K562 (cell line): ENCODE results near the gene RPL29. TPM values are rescaled to one million over a fixed set of nuclear protein-coding genes. Genes with fewer than 3 reads are reported as not detected.

Source experiments
- ATAC-seq: fragments of 200-7000 bp; cut with Tn5 transposase; 3 replicates; pipeline ENCODE4 v1.9.1; 2020; ENCODE audit warnings: moderate library complexity
- BruUV-seq: library from RNA; stranded (reverse); fragments of 400-500 nt; replicated peaks from 2 replicates; lab custom pipeline; 2021; lab: Mats Ljungman, UMichigan
- CTCF ChIA-PET: fragments of 300-600 bp; formaldehyde crosslinking; extraction: SDS; loops from one replicate; lab custom pipeline; 2021; ENCODE audit warnings: low intra/inter-chr PET ratio; lab: Yijun Ruan, JAX
- POLR2A ChIA-PET: fragments of 300-600, 350-650 bp; sonication (Branson Sonifier 250); formaldehyde crosslinking; extraction: SDS; loops from one replicate; lab custom pipeline; 2021; ENCODE audit warnings: antibody characterized with exemption, inconsistent platforms; lab: Yijun Ruan, JAX
- DNase-seq, 4 experiments: peaks; one replicate each; pipeline versions ENCODE4 v3.0.0 to v3.0.0-alpha.2; 2011 to 2018; ENCODE audit warnings: low spot score in 3 of 4, mixed read lengths in 3 of 4; ENCODE audit errors: extremely low read depth in 1 of 4
- FAIRE-seq: peaks from 2 replicates; lab custom pipeline; 2011; peaks lifted over from hg19 to GRCh38; lab: Jason Lieb, UNC
- H2AFZ ChIP-seq: 2 replicates; pipeline ENCODE4 v1.6.0; 2011; ENCODE audit warnings: low read depth, low read length, control low read depth, inconsistent platforms
- H3K27ac ChIP-seq: fragments of 200-600 bp; 3 replicates; pipeline ENCODE4 v1.8.0; 2011; ENCODE audit warnings: low read depth, mild to moderate bottlenecking, control low read depth, inconsistent platforms, low read length, moderate library complexity, mixed read lengths; ENCODE audit errors: extremely low read depth
- H3K27me3 ChIP-seq, 2 experiments: fragments of 300-600 bp in 1 of 2; 2 replicates in 1 of 2; 3 replicates in 1 of 2; pipeline versions ENCODE4 v1.6.0 to v1.8.0; 2011; ENCODE audit warnings: inconsistent platforms in 2 of 2, low read length in 2 of 2, mild to moderate bottlenecking in 1 of 2, mixed read lengths in 1 of 2, moderate library complexity in 1 of 2; ENCODE audit not compliant: control insufficient read depth in 2 of 2, insufficient read depth in 2 of 2
- H3K36me3 ChIP-seq: fragments of 300-600 bp; 3 replicates; pipeline ENCODE4 v1.8.0; 2011; ENCODE audit warnings: mild to moderate bottlenecking, low read length, inconsistent platforms; ENCODE audit not compliant: control insufficient read depth, insufficient read depth
- H3K4me1 ChIP-seq, 2 experiments: fragments of 200-600 bp in 1 of 2; replicated peaks in 1 of 2; 2 replicates in 1 of 2; 3 replicates in 1 of 2; pipeline versions ENCODE4 v1.5.1 to v1.8.0; 2011; ENCODE audit warnings: inconsistent platforms in 2 of 2, low read length in 2 of 2, mild to moderate bottlenecking in 1 of 2, mixed read lengths in 1 of 2, moderate library complexity in 1 of 2; ENCODE audit not compliant: control insufficient read depth in 2 of 2, insufficient read depth in 2 of 2
- H3K4me2 ChIP-seq: 2 replicates; pipeline ENCODE4 v1.6.1; 2011; ENCODE audit warnings: low read length, control low read depth, inconsistent platforms, mixed read lengths; ENCODE audit not compliant: insufficient read depth
- H3K4me3 ChIP-seq: fragments of 200-600 bp; sonication (generic), shearing (Covaris generic); 2 replicates; pipeline ENCODE4 v1.5.1; 2016; ENCODE audit warnings: control low read depth, inconsistent platforms
- H3K79me2 ChIP-seq: fragments of 200-600 bp; 3 replicates; pipeline ENCODE4 v1.8.0; 2011; ENCODE audit warnings: low read length, inconsistent platforms; ENCODE audit not compliant: control insufficient read depth, insufficient read depth
- H3K9ac ChIP-seq, 2 experiments: 2 replicates each; pipeline versions ENCODE4 v1.6.0 to v1.6.1; 2011; ENCODE audit warnings: low read depth in 2 of 2, low read length in 2 of 2, control low read depth in 1 of 2, inconsistent platforms in 1 of 2, mild to moderate bottlenecking in 1 of 2, mixed read lengths in 1 of 2; ENCODE audit not compliant: insufficient read depth in 1 of 2
- H3K9me1 ChIP-seq: one replicate; pipeline ENCODE4 v1.6.0; 2011; ENCODE audit warnings: inconsistent platforms, mild to moderate bottlenecking, low read length, moderate library complexity; ENCODE audit not compliant: control insufficient read depth, insufficient read depth
- H3K9me3 ChIP-seq: replicated peaks from 2 replicates; pipeline ENCODE4 v1.5.1; 2011; ENCODE audit warnings: low read depth, low read length, inconsistent platforms; ENCODE audit not compliant: control insufficient read depth, insufficient read depth
- H4K20me1 ChIP-seq: replicated peaks from 2 replicates; pipeline ENCODE4 v1.6.1; 2011; ENCODE audit warnings: low read length, inconsistent platforms, mixed read lengths; ENCODE audit not compliant: control insufficient read depth, insufficient read depth
- DACH1 ChIP-seq: fragments of 450-650 bp; IDR thresholded peaks from 2 replicates; pipeline ENCODE4 v1.6.1; 2018; ENCODE audit not compliant: partially characterized antibody
- MTA3 ChIP-seq: fragments of 450-650 bp; formaldehyde crosslinking; IDR thresholded peaks from 2 replicates; pipeline ENCODE4 v1.6.1; 2017; ENCODE audit warnings: mild to moderate bottlenecking, borderline replicate concordance
- RBFOX2 ChIP-seq: fragments of 200-400 bp; formaldehyde crosslinking; IDR thresholded peaks from 2 replicates; pipeline ENCODE4 v1.6.1; 2017; ENCODE audit warnings: low read depth, mild to moderate bottlenecking, low read length, moderate library complexity
- WHSC1 ChIP-seq: IDR thresholded peaks from one replicate; pipeline ENCODE4 v1.6.1; 2012; ENCODE audit warnings: low read length, control low read depth, inconsistent platforms
- ZNF785 ChIP-seq: fragments of 250-450 bp; sonication (Bioruptor Pico); IDR thresholded peaks from 2 replicates; pipeline ENCODE4 v1.4.0; 2020; ENCODE audit warnings: mild to moderate bottlenecking
- WGBS: fragments of 100-300 bp; shearing (Covaris generic); methylation state at CpG from one replicate; pipeline ENCODE4 v1.1.6; 2016; ENCODE audit warnings: low coverage, mixed read lengths; ENCODE audit not compliant: insufficient coverage; ENCODE audit errors: missing lambda C conversion rate; 5-methylcytosine and 5-hydroxymethylcytosine counted together
- in situ Hi-C: fragments of 300-500 bp; cut with MboI; formaldehyde crosslinking; loops from 4 replicates; pipeline ENCODE4 v1.15.0; 2018; ENCODE audit warnings: inconsistent platforms, mixed read lengths
- intact Hi-C: fragments of 100-400 bp; cut with micrococcal nuclease; formaldehyde crosslinking; loops from 2 replicates; pipeline ENCODE4 v1.14.2; 2022
- polyA plus RNA-seq, 8 experiments: library from polyadenylated mRNA; depleted of rRNA in 4 of 8; stranded (reverse) in 5 of 8; unstranded in 3 of 8; fragments of >200 nt; fragmentation: Nextera tagmentation in 2 of 8; fragmentation: Illumina TruSeq in 1 of 8; extraction: Ambion mirVana in 2 of 8; extraction: Trizol in 1 of 8; gene quantifications; 2 replicates each; pipeline versions ENCODE4 v1.2.1 to v1.2.3, GENCODE V29; 2011 to 2014; ENCODE audit warnings: inconsistent platforms in 1 of 8, missing spikeins in 1 of 8
- total RNA-seq, 7 experiments: library from RNA; depleted of rRNA in 6 of 7; stranded (reverse); fragments of >200 nt in 6 of 7; fragmentation: Illumina TruSeq in 2 of 7; extraction: Trizol in 2 of 7; gene quantifications; 2 replicates each; pipeline versions ENCODE4 v1.2.1 to v1.2.3, GENCODE V29; 2011 to 2021; ENCODE audit warnings: low replicate concordance in 1 of 7

Gene RPL29
- total and polyA plus RNA-seq, 9 of the 15 experiments (the other 6 are each of a cell fraction or from before 2014, with no cell fraction given): 568 to 1,475 (median 1,104) TPM

DNA sequence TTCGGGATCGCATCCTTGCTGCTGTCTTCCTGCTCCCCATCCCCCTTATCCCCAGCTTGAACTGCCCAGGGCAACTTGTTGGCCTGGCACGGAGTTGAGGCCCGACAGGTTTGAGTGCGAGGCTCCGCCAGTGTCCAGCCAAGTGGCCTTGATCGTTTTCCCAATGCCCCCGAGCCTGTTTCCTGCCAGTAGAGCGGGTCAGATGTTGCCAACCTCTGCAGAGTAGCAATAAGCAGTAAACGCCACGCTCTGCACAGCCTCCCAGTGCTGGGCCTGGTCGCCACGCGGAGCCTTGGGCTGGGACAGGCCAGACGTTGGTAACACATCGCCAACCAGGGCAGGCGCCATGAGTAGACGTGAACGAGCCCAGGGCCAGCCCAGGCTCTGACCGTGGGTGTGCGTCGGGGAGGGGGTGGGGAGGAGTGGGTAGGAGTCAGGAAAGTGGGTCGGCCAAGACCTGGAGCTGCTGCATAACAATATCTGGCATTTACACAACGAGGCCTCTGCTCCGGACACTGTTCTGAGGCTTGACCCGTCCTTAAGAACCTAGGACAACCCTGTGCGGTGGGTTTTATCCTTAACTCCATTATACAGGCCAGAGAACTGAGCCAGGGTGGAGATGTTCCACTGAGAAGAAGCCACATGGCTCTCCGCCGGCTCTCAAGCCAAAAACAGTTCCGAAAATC is 21.3 kb downstream of the RPL29 start (continued):
- TF ChIP-seq MTA3: 0 out of 2 replicates have a peak, but pooled peaks have one; percentile 10

- Histone ChIP-seq H3K4me3 (no peak overlapping the region), H3K9ac (peak overlapping the region in 1 of 2 experiments; percentile 68; a peak in 2 of 4 replicates), H3K9me3 (no peaks in the 10 kb centered on the region), H3K9me1 (peaks cover 3% of the 10 kb centered on the region), H3K4me2 (no peak overlapping the region), H3K36me3 (peaks cover 38% of the 10 kb centered on the region; the same call in 1 of the 3 replicates), H3K27ac (no peak overlapping the region), H3K79me2 (peaks cover 45% of the 10 kb centered on the region), H3K27me3 (no peaks in the 10 kb centered on the region), H3K4me1 (peaks cover 18 to 75% of the 10 kb centered on the region in 2 experiments), H2AFZ (no peak overlapping the region), H4K20me1 (0 out of 2 replicates have a peak, but pooled peaks cover 4% of the 10 kb centered on the region)
- intact Hi-C loops (no loop called here), in situ Hi-C loops (no loop called here)
- no peak for DNase-seq
- FAIRE-seq: no peak
- TF ChIP-seq ZNF785 (no peak), RBFOX2 (peak; percentile 37; the same call in 1 of the 2 replicates), DACH1 (no peak), WHSC1 (no peak)
- 88% methylated on average over 9 of the region's 11 CpGs for WGBS
- POLR2A ChIA-PET: no interaction called here
- BruUV-seq: no TSS peak
- ATAC-seq: no peak
- CTCF ChIA-PET: no interaction called here
Observed at GRCh38 chr3:51971350-51971749, 24.3 kb downstream of the RPL29 start.
